GM18526 (cell line): Measurements from ENCODE around the gene OAS2.

Experiments
- POLR2A ChIP-seq: IDR thresholded peaks from 3 replicates; pipeline ENCODE4 v1.6.1; 2011; ENCODE audit not compliant: insufficient read length; ENCODE audit errors: extremely low read depth

The OAS2 gene

DNA sequence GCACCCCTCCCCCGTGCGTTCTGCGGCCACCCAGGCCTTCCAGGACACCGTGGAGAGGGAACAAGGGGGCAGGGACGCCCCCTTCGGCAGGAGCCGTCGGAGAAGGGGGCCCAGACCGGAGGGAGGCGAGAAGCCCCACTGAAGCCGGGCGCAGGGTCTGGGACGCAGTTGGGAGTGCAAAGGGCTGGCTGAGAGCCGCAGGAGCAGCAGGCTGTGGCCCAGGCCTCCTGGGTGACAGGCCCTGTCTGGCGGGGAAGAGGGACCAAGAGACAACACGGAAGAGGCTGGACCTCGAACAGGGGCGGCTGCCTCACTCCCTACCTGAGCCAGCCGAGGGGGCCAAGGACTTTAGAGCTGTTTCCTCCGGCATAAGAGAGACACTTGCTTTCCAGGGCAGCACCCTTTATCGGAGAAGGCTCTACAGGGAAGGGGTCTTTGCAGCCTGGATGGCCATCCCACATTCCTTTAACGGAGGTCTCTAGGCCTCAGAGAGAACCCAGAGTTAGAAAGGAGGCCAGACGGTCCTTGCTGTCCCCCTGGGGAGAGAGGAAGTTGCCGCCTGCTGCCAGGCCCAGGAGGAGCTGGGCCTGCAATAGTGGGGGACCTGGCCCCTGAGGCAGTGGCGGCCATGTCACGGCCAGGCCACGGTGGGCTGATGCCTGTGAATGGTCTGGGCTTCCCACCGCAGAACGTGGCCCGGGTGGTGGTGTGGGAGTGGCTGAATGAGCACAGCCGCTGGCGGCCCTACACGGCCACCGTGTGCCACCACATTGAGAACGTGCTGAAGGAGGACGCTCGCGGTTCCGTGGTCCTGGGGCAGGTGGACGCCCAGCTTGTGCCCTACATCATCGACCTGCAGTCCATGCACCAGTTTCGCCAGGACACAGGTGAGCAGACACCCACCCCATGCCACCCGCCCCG is 79.5 kb downstream of the OAS2 start:
- no peak for TF ChIP-seq POLR2A

DNA sequence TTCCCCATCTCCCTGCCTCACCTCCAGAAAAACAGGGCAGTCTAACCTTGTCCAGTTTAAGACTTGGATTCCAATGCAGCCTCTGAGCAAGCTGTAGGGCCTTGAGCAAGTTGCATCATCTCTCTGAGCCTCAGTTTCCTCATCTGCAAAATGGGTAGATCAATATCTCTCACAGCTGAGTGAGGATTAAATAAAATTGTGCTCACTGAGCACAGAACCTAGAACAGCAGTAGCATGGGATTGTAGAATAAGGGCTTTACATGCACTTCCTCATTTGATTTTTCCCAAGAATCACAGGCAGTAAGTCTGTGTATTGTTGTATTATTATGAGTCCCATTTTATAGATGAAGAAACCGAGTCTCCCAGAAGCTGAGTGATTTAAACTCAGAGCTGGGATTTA is 80.2 kb downstream of the OAS2 start:
- TF ChIP-seq POLR2A = no peak

DNA sequence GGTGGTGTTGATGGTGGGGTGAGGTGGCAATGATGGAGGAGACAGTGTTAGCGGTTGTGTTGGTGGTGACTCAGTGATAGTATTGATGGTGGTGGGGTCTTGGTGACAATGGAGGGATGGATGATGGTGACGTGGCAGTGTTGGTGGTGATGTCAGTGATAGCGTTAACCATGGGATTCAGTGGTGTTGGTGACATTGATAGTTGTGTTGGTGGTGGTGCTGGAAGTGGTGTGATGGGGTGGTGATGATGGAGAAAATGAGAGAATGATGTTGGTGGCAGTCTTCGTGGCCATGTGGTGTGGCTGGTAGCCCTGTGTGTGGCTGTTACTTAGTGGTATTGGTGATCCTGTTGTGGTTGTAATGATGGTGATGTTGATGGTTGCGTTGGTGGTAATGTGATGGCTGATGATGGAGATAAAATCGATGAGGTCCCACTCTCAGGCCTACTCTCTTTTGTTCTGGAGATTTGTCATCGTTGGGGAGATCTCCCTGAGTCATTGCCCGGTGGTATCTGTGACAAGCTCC is 80.8 kb downstream of the OAS2 start:
- no peak for TF ChIP-seq POLR2A

DNA sequence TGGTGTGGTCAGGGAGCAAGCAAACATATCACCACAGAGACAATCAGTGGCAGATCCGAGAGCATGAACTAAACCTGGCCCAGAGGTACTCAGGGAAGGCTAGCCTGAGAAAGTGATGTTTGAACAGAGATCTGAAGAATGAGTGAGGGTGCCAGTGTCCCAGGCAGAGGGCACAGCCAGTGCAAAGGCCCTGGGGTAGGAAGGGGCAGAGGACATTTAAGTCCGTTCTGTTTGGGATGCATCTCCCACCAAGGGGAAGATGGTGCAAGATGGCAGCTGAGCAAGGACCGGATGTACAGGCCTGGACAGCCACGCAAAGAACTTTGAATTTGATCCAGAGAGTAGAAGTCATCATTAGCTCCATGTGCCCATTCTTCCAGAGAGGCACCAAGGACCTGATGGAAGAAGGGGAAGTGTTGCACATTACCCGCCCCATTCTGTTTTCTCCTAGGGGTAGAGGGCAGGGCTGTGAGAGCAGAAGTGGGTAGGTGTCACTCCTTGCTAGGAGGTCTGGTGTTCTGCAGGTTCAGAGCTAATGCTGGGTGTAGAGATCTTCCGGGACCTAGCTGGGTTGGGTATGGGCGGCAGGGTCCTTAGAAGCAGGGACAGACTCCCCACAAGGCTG is 82.1 kb downstream of the OAS2 start:
- TF ChIP-seq POLR2A = no peak

DNA sequence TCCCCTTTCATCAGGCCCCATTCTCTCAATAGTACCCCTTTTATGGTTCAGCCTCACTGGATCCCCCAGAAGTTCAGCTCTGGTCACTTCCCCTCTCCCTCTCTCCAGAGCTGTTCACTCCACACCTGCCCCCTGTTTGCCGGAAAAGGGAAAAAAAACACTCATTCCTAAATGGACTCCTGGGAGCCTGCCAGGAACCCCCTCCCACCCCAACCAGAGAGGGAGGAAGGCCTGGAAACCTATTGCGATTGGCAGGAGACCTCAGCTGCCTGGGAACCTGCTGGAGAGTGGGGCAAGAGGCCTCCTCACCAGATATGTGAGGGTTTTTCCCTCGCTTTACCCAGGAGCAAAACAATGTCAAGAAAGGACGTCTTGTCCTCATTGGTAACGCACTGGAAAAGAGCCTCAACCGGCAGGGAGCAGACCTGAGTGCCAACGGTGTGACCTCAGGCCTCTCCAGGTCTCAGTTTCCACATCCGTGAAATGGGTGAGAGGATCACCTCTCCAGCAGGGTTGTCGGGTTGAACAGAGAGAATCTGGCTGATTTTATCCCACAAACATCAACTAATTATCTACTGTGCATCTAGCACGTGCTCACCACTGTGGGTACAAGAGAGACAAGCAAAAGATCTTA is 82.9 kb downstream of the OAS2 start:
- no peak for TF ChIP-seq POLR2A
